IPS DF 4.7 (cell line): ENCODE data around the gene PROB1.
"Not testable (repeated sequence)": the region's sequence is repeated elsewhere in the genome, so short reads cannot be mapped to it uniquely, and the experiment has no call there.

Experiments
- DNase-seq: peaks from one replicate; pipeline ENCODE4 v3.0.0-alpha.2; 2013; ENCODE audit warnings: low spot score; ENCODE audit errors: extremely low read depth

PROB1 gene

GRCh38 chr5:139393497-139394122, 1.3 kb downstream of the PROB1 start:
- DNase-seq, result no peak

- DNase-seq, result no peak
Observed at GRCh38 chr5:139392678-139393496, 2.0 kb downstream of the PROB1 start.

- no peak for DNase-seq
Observed at GRCh38 chr5:139392324-139392677, 2.6 kb downstream of the PROB1 start.

GRCh38 chr5:139391570-139392323, 3.2 kb downstream of the PROB1 start:
- no peak for DNase-seq

- no peak for DNase-seq
Observed at GRCh38 chr5:139390639-139391569, 4.0 kb downstream of the PROB1 start.

- DNase-seq, result no peak
Observed at GRCh38 chr5:139389701-139390638, 4.9 kb downstream of the PROB1 start, which contains the start of gene MZB1. Gene MZB1 (minus strand): TSS chr5:139389913. CDS start chr5:139389856, 57 bp downstream.

GRCh38 chr5:139388198-139388821, 6.6 kb downstream of the PROB1 start:
- no peak for DNase-seq

GRCh38 chr5:139387611-139388197, 7.2 kb downstream of the PROB1 start:
- DNase-seq, result no peak

- not testable (repeated sequence) for DNase-seq
Observed at GRCh38 chr5:139386956-139387355, 7.9 kb downstream of the PROB1 start.

GRCh38 chr5:139386050-139386438, 8.9 kb downstream of the PROB1 start:
- DNase-seq, result no peak

- DNase-seq, result no peak
Observed at GRCh38 chr5:139385061-139386049, 9.5 kb downstream of the PROB1 start.

- no peak for DNase-seq
Observed at GRCh38 chr5:139384591-139385051, 10.3 kb downstream of the PROB1 start.

GRCh38 chr5:139383993-139384590, 10.8 kb downstream of the PROB1 start:
- no peak for DNase-seq

- no peak for DNase-seq
Observed at GRCh38 chr5:139383275-139383992, 11.5 kb downstream of the PROB1 start, which contains the start of gene SLC23A1. Gene SLC23A1 (minus strand): TSS chr5:139383297. CDS start chr5:139383253, 44 bp downstream.

GRCh38 chr5:139382807-139383206, 12.1 kb downstream of the PROB1 start:
- DNase-seq, result no peak
